B cell (primary cell): Measurements from ENCODE around the gene PAX4. TPM values are rescaled to one million over a fixed set of nuclear protein-coding genes. Genes with fewer than 3 reads are reported as not detected.

Experiments
- ATAC-seq: fragments of 200-7000 bp; cut with Tn5 transposase; one replicate; pipeline ENCODE4 v1.10.0; 2021; ENCODE audit warnings: low read depth, mild to moderate bottlenecking, moderate number of reproducible peaks, moderate library complexity
- CTCF ChIA-PET: fragments of 350-600 bp; sonication (Branson Sonifier 250); formaldehyde crosslinking; loops from one replicate; lab custom pipeline; 2021; ENCODE audit warnings: antibody characterized with exemption, inconsistent platforms; lab: Charles Lee
- POLR2A ChIA-PET: fragments of 350-600 bp; sonication (Branson Sonifier 250); formaldehyde crosslinking; loops from one replicate; lab custom pipeline; 2021; ENCODE audit warnings: antibody characterized with exemption; lab: Charles Lee
- DNase-seq: peaks from one replicate; pipeline ENCODE4 v3.0.0; 2013
- H2AFZ ChIP-seq: 2 replicates; pipeline ENCODE4 v1.6.1; 2012; ENCODE audit warnings: mild to moderate bottlenecking, low read depth, low read length; ENCODE audit not compliant: insufficient read depth, poor library complexity, severe bottlenecking
- H3K27ac ChIP-seq, 2 donors: 1 replicate in 1 of 2; 2 replicates in 1 of 2; pipeline ENCODE4 v1.5.1; 2012 to 2013; ENCODE audit warnings: low read length in 2 of 2, mild to moderate bottlenecking in 2 of 2, moderate library complexity in 1 of 2
- H3K27me3 ChIP-seq, 4 experiments: fragments of 200-600 bp in 1 of 4; sonication (generic) in 1 of 4; replicated peaks in 1 of 4; 1 replicate in 2 of 4; 2 replicates in 2 of 4; pipeline versions ENCODE4 v1.6.1 to v1.7.0; 2013 to 2016; ENCODE audit warnings: low read length in 3 of 4, mild to moderate bottlenecking in 2 of 4, mixed read lengths in 1 of 4, moderate library complexity in 1 of 4; ENCODE audit not compliant: insufficient read depth in 4 of 4, control insufficient read depth in 3 of 4; ENCODE audit errors: control extremely low read depth in 1 of 4
- H3K36me3 ChIP-seq, 2 experiments: replicated peaks in 1 of 2; 1 replicate in 1 of 2; 2 replicates in 1 of 2; pipeline versions ENCODE4 v1.6.1 to v1.7.1; 2013; ENCODE audit warnings: low read length in 1 of 2; ENCODE audit not compliant: insufficient read depth in 2 of 2, control insufficient read depth in 1 of 2; ENCODE audit errors: control extremely low read depth in 1 of 2, extremely low read depth in 1 of 2
- H3K4me1 ChIP-seq, 2 donors: fragments of 200-600 bp in 1 of 2; sonication (generic) in 1 of 2; 1 replicate in 1 of 2; 2 replicates in 1 of 2; pipeline versions ENCODE4 v1.5.1 to v1.6.1; 2013 to 2017; ENCODE audit warnings: low read length in 2 of 2; ENCODE audit not compliant: control insufficient read depth in 2 of 2, insufficient read depth in 2 of 2
- H3K4me2 ChIP-seq: replicated peaks from 2 replicates; pipeline ENCODE3; 2012; ENCODE audit warnings: mild to moderate bottlenecking, low read depth, low read length; ENCODE audit not compliant: poor library complexity, severe bottlenecking
- H3K4me3 ChIP-seq, 5 experiments: fragments of 200-600 bp in 1 of 5; sonication (generic) in 1 of 5; 1 replicate in 3 of 5; 2 replicates in 2 of 5; pipeline versions ENCODE4 v1.5.1 to v1.7.0; 2011 to 2016; ENCODE audit warnings: low read length in 4 of 5, mild to moderate bottlenecking in 4 of 5, low read depth in 2 of 5, control low read depth in 1 of 5, moderate library complexity in 1 of 5; ENCODE audit not compliant: insufficient read depth in 1 of 5; ENCODE audit errors: control extremely low read depth in 1 of 5, extremely low read depth in 1 of 5
- H3K79me2 ChIP-seq: fragments of 200-600 bp; sonication (generic); one replicate; pipeline ENCODE4 v1.6.0; 2016; ENCODE audit warnings: low read length; ENCODE audit not compliant: control insufficient read depth, insufficient read depth
- H3K9ac ChIP-seq: fragments of 200-600 bp; sonication (generic); 2 replicates; pipeline ENCODE4 v1.6.1; 2017; ENCODE audit warnings: mild to moderate bottlenecking, low read length, moderate library complexity
- H3K9me3 ChIP-seq, 3 donors: one replicate each; pipeline versions ENCODE4 v1.6.1 to v1.7.1; 2013; ENCODE audit warnings: low read length in 2 of 3; ENCODE audit not compliant: control insufficient read depth in 2 of 3, insufficient read depth in 1 of 3; ENCODE audit errors: control extremely low read depth in 1 of 3
- H4K20me1 ChIP-seq: 2 replicates; pipeline ENCODE4 v1.6.0; 2012; ENCODE audit warnings: mild to moderate bottlenecking, low read length; ENCODE audit not compliant: insufficient read depth, control insufficient read depth, poor library complexity, severe bottlenecking
- H3K27ac Mint-ChIP-seq: one replicate; pipeline ENCODE4 v1.8.0; 2021; ENCODE audit warnings: mixed read lengths
- H3K27me3 Mint-ChIP-seq: one replicate; pipeline ENCODE4 v1.8.0; 2021; ENCODE audit warnings: mixed read lengths
- H3K4me1 Mint-ChIP-seq: one replicate; pipeline ENCODE4 v1.8.0; 2021; ENCODE audit warnings: mixed read lengths
- H3K4me3 Mint-ChIP-seq: one replicate; pipeline ENCODE4 v1.8.0; 2021; ENCODE audit warnings: mixed read lengths
- H3K9me3 Mint-ChIP-seq: one replicate; pipeline ENCODE4 v1.8.0; 2022; ENCODE audit warnings: mixed read lengths; ENCODE audit not compliant: insufficient read depth
- EZH2 ChIP-seq: IDR thresholded peaks from 2 replicates; pipeline ENCODE4 v1.6.1; 2012; ENCODE audit warnings: borderline replicate concordance, low read depth, mild to moderate bottlenecking, moderate library complexity, low read length; ENCODE audit not compliant: insufficient read depth, poor library complexity, severe bottlenecking
- WGBS: methylation state at CpG from one replicate; pipeline ENCODE4 v1.1.5; 2013; ENCODE audit warnings: missing lambda C conversion rate; ENCODE audit not compliant: insufficient coverage; 5-methylcytosine and 5-hydroxymethylcytosine counted together
- intact Hi-C: fragments of 100-400 bp; cut with micrococcal nuclease; formaldehyde crosslinking; loops from one replicate; pipeline ENCODE4 v1.10.0; 2022
- polyA plus RNA-seq: library from polyadenylated mRNA; depleted of rRNA; stranded (reverse); fragments of >200 nt; gene quantifications from 2 replicates; pipeline ENCODE4 v1.2.3, GENCODE V29; 2012
- total RNA-seq, 2 donors: library from RNA; stranded (reverse); fragments of 120-200 nt in 1 of 2; gene quantifications; 1 replicate in 1 of 2; 2 replicates in 1 of 2; pipeline versions ENCODE4 v1.2.3 to v1.2.4, GENCODE V29; 2013 to 2022
- TF ChIP-seq, protein P1 (sequence below): fragments of 200-600 bp; IDR thresholded peaks from one replicate; pipeline ENCODE4 v1.8.0; 2022; ENCODE audit warnings: antibody characterized with exemption, mild to moderate bottlenecking

Gene PAX4
- total and polyA plus RNA-seq, 2 donors (not counting 1 experiment from before 2014, with no cell fraction given), result not detected

DNA sequence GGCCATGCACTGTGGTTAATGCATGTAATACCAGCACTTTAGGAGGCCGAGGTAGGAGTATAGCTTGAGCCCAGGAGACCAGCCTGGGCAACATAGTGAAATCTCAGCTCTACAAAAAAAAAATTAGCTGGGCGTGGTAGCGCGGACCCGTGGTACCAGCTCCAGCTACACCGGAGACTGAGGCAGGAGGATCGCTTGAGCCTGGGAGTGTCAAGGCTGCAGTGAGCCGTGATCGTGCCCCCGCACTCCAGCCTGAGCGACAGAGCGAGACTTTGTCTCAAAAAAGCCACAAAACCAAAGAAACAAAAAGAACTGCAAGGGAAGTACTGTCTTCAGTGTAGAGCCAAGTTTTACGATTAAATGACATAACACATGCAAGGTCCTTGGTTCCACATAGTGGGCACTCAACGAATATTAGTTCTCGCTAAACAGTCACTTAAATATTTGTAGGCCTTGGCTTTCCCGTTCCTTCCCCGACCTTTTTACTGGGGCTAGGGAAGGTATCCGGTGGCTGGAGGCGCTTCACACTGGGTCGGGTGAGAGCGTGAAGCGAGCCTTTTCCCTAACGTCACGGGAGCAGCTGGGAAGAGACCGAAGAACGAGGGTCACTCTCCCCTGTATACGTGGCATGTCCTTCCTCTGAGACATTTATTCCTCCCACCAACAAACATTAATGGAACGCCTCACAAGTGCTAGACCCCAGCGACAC is 33.1 kb upstream of the PAX4 start:
- ATAC-seq (no peak), DNase-seq (no peak)
- H3K79me2 ChIP-seq, result peaks cover 39% of the 10 kb centered on the region
- 27% methylated on average over 24 of the region's 29 CpGs for WGBS
- Mint-ChIP-seq H3K4me3 (no peak overlapping the region), H3K4me1 (peaks cover 47% of the 10 kb centered on the region), H3K27me3 (no peaks in the 10 kb centered on the region), H3K27ac (peak overlapping the region; percentile 97), H3K9me3 (no peaks in the 10 kb centered on the region)
- H4K20me1 ChIP-seq, result peaks cover 27% of the 10 kb centered on the region
- TF ChIP-seq, protein P1, sequence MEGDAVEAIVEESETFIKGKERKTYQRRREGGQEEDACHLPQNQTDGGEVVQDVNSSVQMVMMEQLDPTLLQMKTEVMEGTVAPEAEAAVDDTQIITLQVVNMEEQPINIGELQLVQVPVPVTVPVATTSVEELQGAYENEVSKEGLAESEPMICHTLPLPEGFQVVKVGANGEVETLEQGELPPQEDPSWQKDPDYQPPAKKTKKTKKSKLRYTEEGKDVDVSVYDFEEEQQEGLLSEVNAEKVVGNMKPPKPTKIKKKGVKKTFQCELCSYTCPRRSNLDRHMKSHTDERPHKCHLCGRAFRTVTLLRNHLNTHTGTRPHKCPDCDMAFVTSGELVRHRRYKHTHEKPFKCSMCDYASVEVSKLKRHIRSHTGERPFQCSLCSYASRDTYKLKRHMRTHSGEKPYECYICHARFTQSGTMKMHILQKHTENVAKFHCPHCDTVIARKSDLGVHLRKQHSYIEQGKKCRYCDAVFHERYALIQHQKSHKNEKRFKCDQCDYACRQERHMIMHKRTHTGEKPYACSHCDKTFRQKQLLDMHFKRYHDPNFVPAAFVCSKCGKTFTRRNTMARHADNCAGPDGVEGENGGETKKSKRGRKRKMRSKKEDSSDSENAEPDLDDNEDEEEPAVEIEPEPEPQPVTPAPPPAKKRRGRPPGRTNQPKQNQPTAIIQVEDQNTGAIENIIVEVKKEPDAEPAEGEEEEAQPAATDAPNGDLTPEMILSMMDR, result no peak
- TF ChIP-seq EZH2, result no peak
- peak overlapping the region; percentile 73 to 90 (median 86) for H3K4me3 ChIP-seq
- H3K4me2 ChIP-seq, result peak overlapping the region; percentile 87
- peak overlapping the region; percentile 88 for H3K9ac ChIP-seq
- peaks cover 0 to 3% (median 0%) of the 10 kb centered on the region in 3 donors for H3K9me3 ChIP-seq
- peak overlapping the region; percentile 93 to 96 for H3K27ac ChIP-seq
- ChIA-PET POLR2A (interaction anchor here (0.6 to 1.9 kb wide), 3 partner anchors 35 to 862 kb away, joined by 3 to 10 read pairs (median 3); partner anchors contain the start of gene GCC1), CTCF (no interaction called here)
- peak overlapping the region; percentile 87 for H2AFZ ChIP-seq
- H3K36me3 ChIP-seq, result no peaks in the 10 kb centered on the region
- intact Hi-C loops, result loop anchor here (1.0 to 5.0 kb wide), 3 partner anchors 66 to 1851 kb away; partner anchors contain the start of genes GCC1 and SMKR1
- no peaks in the 10 kb centered on the region for H3K27me3 ChIP-seq
- H3K4me1 ChIP-seq, result peaks cover 38 to 41% of the 10 kb centered on the region in 2 donors

DNA sequence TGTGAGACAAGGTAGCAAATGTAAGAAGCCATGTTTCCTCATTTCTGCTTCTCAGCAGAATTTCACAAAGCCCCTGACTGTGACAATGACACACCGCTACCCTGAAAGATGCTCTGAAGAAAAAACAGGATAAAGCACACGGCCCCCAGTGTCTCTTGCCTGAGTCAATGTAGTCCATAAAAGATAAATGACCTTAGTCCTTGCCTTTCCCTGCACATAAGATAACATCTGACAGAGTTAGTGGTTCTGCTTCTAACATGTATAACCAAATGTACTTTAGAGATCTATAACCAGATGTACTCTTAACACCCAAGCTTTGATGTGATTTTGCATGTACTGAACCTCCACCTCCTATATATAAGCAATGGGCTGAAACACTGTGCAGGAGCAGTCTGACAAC is 31.0 kb upstream of the PAX4 start:
- peaks cover 0 to 3% (median 0%) of the 10 kb centered on the region in 3 donors for H3K9me3 ChIP-seq
- H3K4me3 Mint-ChIP-seq, result no peak overlapping the region
- H3K27me3 Mint-ChIP-seq, result peaks cover 6% of the 10 kb centered on the region
- ChIA-PET POLR2A (no interaction called here), CTCF (interaction anchor here (0.6 to 1.1 kb wide), 2 partner anchors 23 to 59 kb away, joined by 3 read pairs; no protein-coding TSS in a partner anchor)
- H3K4me1 Mint-ChIP-seq, result peaks cover 29% of the 10 kb centered on the region
- WGBS, result 100% methylated on average over 1 of the region's 2 CpGs
- DNase-seq (no peak), ATAC-seq (no peak)
- no peak overlapping the region for H2AFZ ChIP-seq
- peaks cover 20% of the 10 kb centered on the region for H3K79me2 ChIP-seq
- H3K4me2 ChIP-seq, result no peak overlapping the region
- H4K20me1 ChIP-seq, result peaks cover 9% of the 10 kb centered on the region
- no peaks in the 10 kb centered on the region for H3K27me3 ChIP-seq
- peaks cover 24 to 28% of the 10 kb centered on the region in 2 donors for H3K4me1 ChIP-seq
- no peaks in the 10 kb centered on the region for H3K36me3 ChIP-seq
- intact Hi-C loops, result no loop called here
- H3K9me3 Mint-ChIP-seq, result no peaks in the 10 kb centered on the region
- no peak overlapping the region for H3K4me3 ChIP-seq
- no peak overlapping the region for H3K27ac ChIP-seq
- TF ChIP-seq, protein P1, result no peak
- no peak for TF ChIP-seq EZH2
- H3K27ac Mint-ChIP-seq, result no peak overlapping the region
- H3K9ac ChIP-seq, result no peak overlapping the region
